Uterus (tissue), 4 donors: ENCODE results near the gene COA4. TPM values are rescaled to one million over a fixed set of nuclear protein-coding genes. Genes with fewer than 3 reads are reported as not detected.

Experiments used
- DNase-seq, 2 donors: peaks; one replicate each; pipeline ENCODE4 v3.0.0-alpha.2; 2019 to 2020
- H3K27ac ChIP-seq, 2 donors: fragments of 200-600 bp; sonication (generic); 1 replicate in 1 of 2; 2 replicates in 1 of 2; pipeline ENCODE4 v1.5.1; 2016 to 2018
- H3K27me3 ChIP-seq, 2 donors: fragments of 200-600 bp; sonication (generic); one replicate each; pipeline ENCODE4 v1.5.1; 2018 to 2019; ENCODE audit warnings: control low read depth in 1 of 2
- H3K36me3 ChIP-seq, 2 donors: fragments of 200-600 bp; sonication (generic); one replicate each; pipeline ENCODE4 v1.5.1; 2019; ENCODE audit warnings: control low read depth in 1 of 2
- H3K4me1 ChIP-seq, 2 donors: fragments of 200-600 bp; sonication (generic); one replicate each; pipeline ENCODE4 v1.5.1; 2018 to 2019; ENCODE audit warnings: control low read depth in 1 of 2
- H3K4me3 ChIP-seq, 2 donors: fragments of 200-600 bp; sonication (generic); 1 replicate in 1 of 2; 2 replicates in 1 of 2; pipeline ENCODE4 v1.5.1; 2018 to 2019; ENCODE audit warnings: mild to moderate bottlenecking in 1 of 2
- H3K9me3 ChIP-seq, 2 donors: fragments of 200-600 bp; sonication (generic); one replicate each; pipeline ENCODE4 v1.5.1; 2019; ENCODE audit warnings: control low read depth in 1 of 2
- POLR2A ChIP-seq, 2 donors: fragments of 450-650 bp; IDR thresholded peaks; one replicate each; pipeline ENCODE4 v1.6.1; 2016; ENCODE audit warnings: antibody characterized with exemption in 2 of 2, mild to moderate bottlenecking in 1 of 2, moderate library complexity in 1 of 2
- intact Hi-C: fragments of 100-400 bp; cut with DNase I; formaldehyde crosslinking; loops from one replicate; pipeline ENCODE4 v1.15.1; 2023; ENCODE audit warnings: low total_unique reads
- total RNA-seq, 4 donors: library from RNA; depleted of rRNA in 3 of 4; stranded (reverse); fragments of >200 nt in 3 of 4; gene quantifications; one replicate each; pipeline versions ENCODE4 v1.1.0 to v1.2.4, GENCODE V29; 2014 to 2023
- TF ChIP-seq, protein P1 (sequence below), 4 experiments: fragments of 200-600 bp in 2 of 4; fragments of 450-650 bp in 2 of 4; sonication (generic) in 2 of 4; IDR thresholded peaks; one replicate each; pipeline ENCODE4 v1.5.1; 2016 to 2019; ENCODE audit warnings: antibody characterized with exemption in 4 of 4, mild to moderate bottlenecking in 2 of 4, moderate library complexity in 1 of 4
- donor health status: DM: yes; HTN: yes; CAD: no.

The COA4 gene
- total RNA-seq, 4 donors from 2014 or later = 28.1 to 147 (median 84.8) TPM

DNA sequence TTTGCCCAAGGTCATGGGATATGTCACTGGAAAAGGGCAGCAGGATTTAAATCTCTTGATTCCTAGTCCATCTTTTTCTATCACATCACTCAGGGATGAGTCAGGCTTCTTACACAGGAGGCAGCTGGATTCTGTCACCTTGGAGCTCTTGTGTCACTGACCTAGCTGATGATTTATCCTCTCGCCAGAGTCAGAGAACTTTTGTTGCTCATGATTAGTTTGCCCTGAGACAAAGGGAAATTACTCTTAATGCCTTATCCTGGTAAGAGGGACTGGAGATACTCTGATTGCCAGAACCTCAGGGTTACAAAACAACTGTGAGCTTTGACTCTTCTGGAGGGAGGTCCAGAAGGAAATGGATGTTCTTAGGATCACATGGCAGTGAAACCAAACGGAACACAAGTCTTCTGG, 10.1 kb downstream of the COA4 start:
- Histone ChIP-seq H3K4me3 (no peak overlapping the region), H3K9me3 (no peaks in the 10 kb centered on the region), H3K36me3 (no peaks in the 10 kb centered on the region), H3K4me1 (peaks cover 0 to 4% of the 10 kb centered on the region in 2 donors), H3K27me3 (no peaks in the 10 kb centered on the region), H3K27ac (peak overlapping the region; percentile 17 to 59)
- intact Hi-C loops = no loop called here
- TF ChIP-seq, protein P1, sequence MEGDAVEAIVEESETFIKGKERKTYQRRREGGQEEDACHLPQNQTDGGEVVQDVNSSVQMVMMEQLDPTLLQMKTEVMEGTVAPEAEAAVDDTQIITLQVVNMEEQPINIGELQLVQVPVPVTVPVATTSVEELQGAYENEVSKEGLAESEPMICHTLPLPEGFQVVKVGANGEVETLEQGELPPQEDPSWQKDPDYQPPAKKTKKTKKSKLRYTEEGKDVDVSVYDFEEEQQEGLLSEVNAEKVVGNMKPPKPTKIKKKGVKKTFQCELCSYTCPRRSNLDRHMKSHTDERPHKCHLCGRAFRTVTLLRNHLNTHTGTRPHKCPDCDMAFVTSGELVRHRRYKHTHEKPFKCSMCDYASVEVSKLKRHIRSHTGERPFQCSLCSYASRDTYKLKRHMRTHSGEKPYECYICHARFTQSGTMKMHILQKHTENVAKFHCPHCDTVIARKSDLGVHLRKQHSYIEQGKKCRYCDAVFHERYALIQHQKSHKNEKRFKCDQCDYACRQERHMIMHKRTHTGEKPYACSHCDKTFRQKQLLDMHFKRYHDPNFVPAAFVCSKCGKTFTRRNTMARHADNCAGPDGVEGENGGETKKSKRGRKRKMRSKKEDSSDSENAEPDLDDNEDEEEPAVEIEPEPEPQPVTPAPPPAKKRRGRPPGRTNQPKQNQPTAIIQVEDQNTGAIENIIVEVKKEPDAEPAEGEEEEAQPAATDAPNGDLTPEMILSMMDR (IDR thresholded peaks at IDR 0.05) = no peak
- TF ChIP-seq POLR2A (IDR thresholded peaks at IDR 0.05) = no peak
- DNase-seq = peak; percentile 49 to 65

DNA sequence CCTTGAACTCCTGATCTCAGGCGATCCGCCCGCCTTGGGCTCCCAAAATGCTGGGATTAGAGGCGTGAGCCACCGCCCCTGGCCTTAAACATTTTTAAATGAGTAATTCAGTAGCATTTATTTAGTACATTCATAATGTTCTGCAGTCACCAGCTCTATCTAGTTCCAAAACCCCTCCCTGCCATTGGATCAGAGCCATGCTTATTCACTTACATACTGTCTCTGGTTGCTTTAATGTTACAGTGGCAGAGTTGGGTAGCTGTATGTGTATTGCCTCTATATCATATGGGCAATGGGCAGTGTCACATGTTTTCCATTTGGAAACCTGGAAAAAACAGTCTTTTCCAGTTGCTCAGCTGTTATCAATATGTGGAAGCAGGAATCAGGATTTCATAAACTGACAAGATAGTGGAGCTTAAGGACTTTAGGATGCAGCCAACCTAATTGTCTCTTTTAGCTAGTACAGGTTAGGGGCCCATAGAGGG, 10.5 kb downstream of the COA4 start:
- no peaks in the 10 kb centered on the region for H3K36me3 ChIP-seq
- DNase-seq = no peak
- H3K4me3 ChIP-seq = no peak overlapping the region
- H3K27me3 ChIP-seq = no peaks in the 10 kb centered on the region
- H3K4me1 ChIP-seq = peaks cover 0 to 4% of the 10 kb centered on the region in 2 donors
- intact Hi-C loops = no loop called here
- TF ChIP-seq POLR2A (IDR thresholded peaks at IDR 0.05) = no peak
- TF ChIP-seq, protein P1 (IDR thresholded peaks at IDR 0.05) = no peak
- H3K9me3 ChIP-seq = no peaks in the 10 kb centered on the region
- peak overlapping the region; percentile 17 to 59 for H3K27ac ChIP-seq

DNA sequence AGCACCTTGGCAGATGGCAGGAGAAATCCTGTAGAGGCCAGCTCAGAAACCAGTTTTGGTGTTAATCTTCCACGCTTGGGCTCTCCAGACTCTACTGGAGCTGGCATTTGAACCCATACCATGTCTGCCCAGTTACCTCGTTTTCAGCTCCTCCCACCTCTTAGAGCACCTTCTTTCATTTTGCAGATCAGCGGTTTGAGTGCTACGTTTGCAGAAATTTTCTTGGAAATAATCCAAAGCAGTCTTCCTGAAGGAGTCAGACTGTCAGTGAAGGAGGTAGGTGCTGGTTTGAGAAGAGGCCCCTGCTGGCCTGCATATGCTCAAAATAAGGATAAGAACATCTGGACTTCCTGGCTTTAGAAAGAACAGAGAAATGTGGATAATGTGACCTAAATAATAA, 13.7 kb downstream of the COA4 start:
- intact Hi-C loops = no loop called here
- H3K36me3 ChIP-seq = no peaks in the 10 kb centered on the region
- H3K27ac ChIP-seq = no peak overlapping the region

DNA sequence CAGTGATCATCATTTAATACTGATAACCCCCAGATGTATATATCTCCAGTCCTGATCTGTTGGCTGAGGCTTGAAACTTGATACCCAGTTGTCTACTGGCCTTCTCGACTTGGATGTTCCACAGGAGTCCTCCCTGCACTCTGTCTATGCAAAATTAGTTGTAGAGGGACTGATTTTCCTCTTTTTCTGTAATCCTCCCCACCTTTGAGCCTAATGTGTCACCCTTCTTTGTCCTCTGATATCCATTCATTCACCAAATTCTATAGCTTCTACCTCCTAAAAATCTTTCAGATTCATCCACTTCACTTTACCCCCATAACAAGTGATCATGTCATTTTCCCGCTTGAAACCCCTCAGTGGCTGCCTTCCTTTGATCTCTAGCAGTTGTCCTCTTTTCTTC, 16.4 kb downstream of the COA4 start:
- intact Hi-C loops = no loop called here
- Histone ChIP-seq H3K4me1 (no peaks in the 10 kb centered on the region), H3K27me3 (no peaks in the 10 kb centered on the region), H3K4me3 (no peak overlapping the region), H3K36me3 (no peaks in the 10 kb centered on the region), H3K27ac (no peak overlapping the region), H3K9me3 (no peaks in the 10 kb centered on the region)
- DNase-seq = no peak
- TF ChIP-seq, protein P1 (IDR thresholded peaks at IDR 0.05) = no peak
- TF ChIP-seq POLR2A (IDR thresholded peaks at IDR 0.05) = no peak

More for the DNA sequence above, 13.7 kb downstream of the COA4 start:
- no peak for TF ChIP-seq POLR2A (IDR thresholded peaks at IDR 0.05)
- TF ChIP-seq, protein P1 (IDR thresholded peaks at IDR 0.05) = no peak
- H3K4me1 ChIP-seq = peaks cover 0 to 4% of the 10 kb centered on the region in 2 donors
- H3K27me3 ChIP-seq = no peaks in the 10 kb centered on the region
- H3K9me3 ChIP-seq = no peaks in the 10 kb centered on the region
- H3K4me3 ChIP-seq = no peak overlapping the region
- no peak for DNase-seq

DNA sequence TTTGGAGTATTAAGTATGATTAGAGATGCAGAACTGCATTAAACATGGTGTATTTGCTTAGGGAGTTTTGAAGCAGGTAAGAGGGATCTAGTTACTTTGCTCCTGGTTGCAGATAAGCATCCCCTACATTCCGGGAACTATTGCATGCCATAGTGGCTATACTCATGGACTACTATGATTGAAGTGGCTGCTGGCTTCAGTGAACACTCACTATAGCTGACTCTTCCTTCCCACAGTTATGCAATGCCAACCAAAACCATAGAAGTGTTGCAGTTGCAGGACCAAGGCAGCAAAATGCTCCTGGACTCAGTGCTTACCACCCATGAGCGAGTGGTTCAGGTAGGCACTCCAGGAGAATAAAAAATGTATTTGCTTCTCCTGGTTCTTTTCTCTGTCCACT, 17.0 kb downstream of the COA4 start:
- DNase-seq = no peak
- H3K36me3 ChIP-seq = no peaks in the 10 kb centered on the region
- TF ChIP-seq POLR2A (IDR thresholded peaks at IDR 0.05) = no peak
- TF ChIP-seq, protein P1 (IDR thresholded peaks at IDR 0.05) = no peak
- H3K9me3 ChIP-seq = no peaks in the 10 kb centered on the region
- intact Hi-C loops = no loop called here
- no peak overlapping the region for H3K27ac ChIP-seq
- H3K27me3 ChIP-seq = no peaks in the 10 kb centered on the region
- no peaks in the 10 kb centered on the region for H3K4me1 ChIP-seq
- no peak overlapping the region for H3K4me3 ChIP-seq
